ENCODE measurements around the gene RAP1GAP2.
A peak's percentile ranks its signal among the peaks of the same experiment; 100 is the strongest.
"Not testable (repeated sequence)": the region's sequence is repeated elsewhere in the genome, so short reads cannot be mapped to it uniquely, and the experiment has no call there.

Gene RAP1GAP2

GRCh38 chr17:2996810-2997670 lies 200.8 kb downstream of the RAP1GAP2 start:
- DNase-seq (ENCODE audit: low spot score) = no peak

DNA sequence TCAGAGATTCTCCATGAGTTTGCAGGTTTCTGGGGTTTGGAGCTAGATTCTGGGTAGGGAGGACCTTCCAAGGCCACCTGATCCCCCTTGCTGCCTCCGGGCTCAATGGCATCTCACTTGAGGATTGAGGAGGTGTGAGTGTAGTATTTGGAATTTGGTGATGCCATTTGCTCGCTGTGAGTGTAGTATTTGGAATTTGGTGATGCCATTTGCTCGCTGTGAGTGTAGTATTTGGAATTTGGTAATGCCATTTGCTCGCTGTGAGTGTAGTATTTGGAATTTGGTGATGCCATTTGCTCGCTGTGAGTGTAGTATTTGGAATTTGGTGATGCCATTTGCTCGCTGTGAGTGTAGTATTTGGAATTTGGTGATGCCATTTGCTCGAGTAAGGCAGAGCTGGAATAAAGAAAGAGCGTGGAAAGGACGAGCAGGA lies 202.2 kb downstream of the RAP1GAP2 start:
- DNase-seq (ENCODE audit: low spot score) = not testable (repeated sequence)

DNA sequence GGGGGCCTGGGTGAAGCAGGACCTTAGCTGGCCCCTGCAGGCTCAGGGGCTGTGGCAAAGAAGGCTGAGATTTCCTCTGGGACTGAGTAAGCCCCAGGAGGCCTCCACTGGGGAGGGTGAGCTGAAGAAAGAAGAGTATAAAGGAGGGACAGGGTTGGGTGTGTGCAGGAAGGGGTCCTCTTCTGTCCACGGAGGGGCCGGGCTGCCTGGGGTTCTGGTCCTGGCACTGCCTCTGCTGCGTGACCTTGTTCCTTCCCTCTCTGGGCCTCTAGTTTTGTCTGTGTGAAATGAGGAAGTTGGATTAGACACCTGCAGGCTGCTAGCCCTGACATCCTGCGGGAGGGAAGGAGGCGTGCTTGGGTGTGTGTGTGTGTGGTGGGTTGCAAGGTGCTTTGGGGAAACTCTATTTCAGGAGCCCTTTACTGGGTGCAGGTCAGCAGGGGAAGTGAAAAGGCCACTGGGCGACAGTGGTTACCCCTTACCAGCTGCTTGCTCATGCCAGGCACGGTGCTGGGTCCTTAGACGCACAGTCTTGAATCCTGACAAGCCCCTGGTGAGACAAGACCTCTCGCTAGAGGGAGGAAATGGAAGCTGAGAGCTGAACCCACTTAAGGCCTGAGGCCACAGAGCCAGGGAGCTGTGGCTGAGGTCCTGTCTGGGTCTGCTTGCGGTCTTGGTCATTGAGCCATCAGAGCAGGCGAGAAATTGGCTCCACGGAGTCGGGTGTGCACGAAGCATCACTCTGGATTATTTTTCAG lies 206.5 kb downstream of the RAP1GAP2 start:
- DNase-seq (ENCODE audit: low spot score) = no peak

GRCh38 chr17:3003296-3004149 lies 207.3 kb downstream of the RAP1GAP2 start:
- no peak for DNase-seq (ENCODE audit: low spot score)

- peak; percentile 92 for DNase-seq (ENCODE audit: low spot score)
These were observed 208.0 kb downstream of the RAP1GAP2 start for GRCh38 chr17:3004150-3004801.

DNA sequence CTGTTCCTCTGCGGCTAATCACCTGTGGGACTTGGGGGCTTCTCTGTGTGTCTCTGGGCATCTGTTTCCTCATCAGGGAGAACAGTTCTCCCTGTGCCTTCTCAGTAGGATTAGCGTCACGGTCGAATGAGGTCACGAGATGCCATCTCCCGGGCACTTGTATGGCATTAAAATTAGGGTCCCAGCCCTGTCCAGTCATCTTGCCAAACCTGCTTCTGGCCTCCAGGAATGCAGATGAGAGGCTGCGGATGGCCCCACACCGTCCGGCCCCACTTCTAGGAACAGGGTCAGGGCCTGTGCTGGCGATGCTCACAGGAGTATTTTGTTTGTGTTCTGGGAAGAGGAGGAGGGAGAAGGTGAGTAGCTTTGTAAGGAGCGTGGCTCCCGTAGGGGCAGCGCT lies 208.7 kb downstream of the RAP1GAP2 start:
- DNase-seq (ENCODE audit: low spot score) = no peak

GRCh38 chr17:3005696-3006095 lies 209.5 kb downstream of the RAP1GAP2 start:
- DNase-seq (ENCODE audit: low spot score) = no peak

DNA sequence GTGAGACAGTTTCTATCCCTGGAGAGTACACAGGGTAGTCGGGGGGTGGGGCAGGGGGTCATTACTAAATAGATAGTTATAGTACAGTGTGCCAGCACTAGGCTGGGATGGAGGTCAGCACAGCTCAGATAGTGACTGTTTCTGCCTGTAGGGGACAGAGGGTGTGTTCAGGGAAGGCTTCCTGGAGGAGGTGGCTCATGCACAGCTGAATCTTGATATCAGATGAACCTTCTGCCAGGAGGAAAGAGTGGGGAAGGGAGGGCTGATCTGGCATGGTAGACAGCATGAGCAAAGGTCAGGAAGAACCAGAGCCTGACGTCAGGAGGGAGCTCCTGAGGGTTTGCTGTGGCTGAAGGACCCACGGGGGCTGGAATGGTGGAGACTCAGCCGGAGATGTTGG lies 210.6 kb downstream of the RAP1GAP2 start:
- DNase-seq (ENCODE audit: low spot score) = no peak

DNA sequence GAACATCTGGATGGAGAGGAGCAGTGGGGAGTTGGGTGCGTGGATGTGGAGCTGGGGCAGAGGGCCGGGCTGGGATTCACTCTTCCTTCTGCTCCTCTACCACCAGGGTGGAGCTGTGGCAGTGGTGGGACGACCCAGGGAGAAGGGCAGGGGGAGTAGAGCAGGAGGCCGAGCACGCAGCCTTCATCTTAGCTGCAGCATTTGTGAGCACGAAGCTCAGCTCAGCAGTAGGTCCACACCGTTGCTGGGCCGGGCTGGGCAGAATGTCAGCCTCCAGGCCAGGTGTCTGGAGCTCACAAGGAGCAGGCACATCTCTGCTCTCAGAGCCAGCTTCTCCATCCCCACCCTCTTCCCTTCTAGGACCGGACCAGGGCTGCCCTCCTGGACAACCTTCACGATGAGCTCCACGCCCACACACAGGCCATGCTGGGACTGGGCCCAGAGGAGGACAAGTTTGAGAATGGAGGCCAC lies 211.4 kb downstream of the RAP1GAP2 start:
- DNase-seq (ENCODE audit: low spot score) = no peak

GRCh38 chr17:3008336-3009288 lies 212.4 kb downstream of the RAP1GAP2 start:
- DNase-seq (ENCODE audit: low spot score) = no peak

GRCh38 chr17:3009411-3009920 lies 213.2 kb downstream of the RAP1GAP2 start:
- no peak for DNase-seq (ENCODE audit: low spot score)

- DNase-seq (ENCODE audit: low spot score) = no peak
These were observed 215.7 kb downstream of the RAP1GAP2 start for GRCh38 chr17:3011891-3012290.

DNA sequence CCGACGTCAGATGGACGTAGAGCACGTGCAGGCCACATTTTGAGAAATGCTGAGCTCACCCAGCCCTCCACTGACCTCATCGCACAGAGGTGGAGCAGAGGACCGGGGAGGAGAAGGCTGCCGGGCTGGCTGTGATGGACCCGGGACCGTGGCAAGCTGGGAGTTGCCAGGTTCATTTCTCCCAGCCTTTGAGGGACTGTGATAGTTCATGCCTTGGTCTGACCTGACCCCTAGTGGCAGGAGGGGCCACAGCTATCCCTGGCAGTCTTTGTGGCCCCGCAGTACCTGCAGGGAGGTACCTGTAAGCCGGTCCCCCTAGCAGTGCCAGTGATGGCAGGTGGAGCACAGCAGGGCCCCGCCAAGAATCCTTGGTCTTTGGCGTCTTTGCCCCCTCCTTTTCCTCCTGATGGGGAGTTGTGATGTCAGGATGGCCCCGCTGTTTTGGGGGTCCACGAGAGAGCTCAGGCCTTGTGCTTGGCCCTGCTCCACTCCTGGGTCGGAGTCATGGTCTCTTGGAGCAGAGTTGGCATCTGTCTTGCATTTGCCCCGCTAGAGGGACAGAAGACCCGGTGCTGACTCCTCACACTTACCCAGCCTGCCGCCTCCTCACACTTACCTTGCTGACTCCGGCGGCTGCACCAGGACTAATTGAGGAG lies 216.8 kb downstream of the RAP1GAP2 start:
- peak; percentile 21 for DNase-seq (ENCODE audit: low spot score)

GRCh38 chr17:3015890-3016289 lies 219.7 kb downstream of the RAP1GAP2 start:
- no peak for DNase-seq (ENCODE audit: low spot score)

GRCh38 chr17:3017936-3018335 lies 221.7 kb downstream of the RAP1GAP2 start:
- no peak for DNase-seq (ENCODE audit: low spot score)

DNA sequence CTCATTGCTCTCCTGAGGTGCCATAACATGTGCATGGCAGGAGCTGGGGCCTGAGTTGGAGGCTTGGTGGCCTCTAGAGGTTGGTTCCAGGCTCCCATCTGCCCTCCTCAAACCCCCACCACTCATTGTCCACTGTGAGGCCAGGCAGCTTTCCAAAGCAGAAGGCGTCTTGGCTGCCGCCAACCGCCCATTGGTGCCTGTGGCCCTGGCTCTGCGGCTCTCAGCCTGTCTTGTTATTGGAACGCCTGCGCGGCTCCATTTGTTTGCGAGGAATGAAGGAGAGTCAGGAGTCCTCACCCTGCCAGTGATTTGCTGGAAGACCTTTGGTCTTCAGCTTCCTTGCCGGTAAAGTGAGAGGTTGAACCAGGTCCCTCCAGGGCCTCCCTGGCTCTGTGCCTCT lies 223.5 kb downstream of the RAP1GAP2 start:
- DNase-seq (ENCODE audit: low spot score) = no peak

DNA sequence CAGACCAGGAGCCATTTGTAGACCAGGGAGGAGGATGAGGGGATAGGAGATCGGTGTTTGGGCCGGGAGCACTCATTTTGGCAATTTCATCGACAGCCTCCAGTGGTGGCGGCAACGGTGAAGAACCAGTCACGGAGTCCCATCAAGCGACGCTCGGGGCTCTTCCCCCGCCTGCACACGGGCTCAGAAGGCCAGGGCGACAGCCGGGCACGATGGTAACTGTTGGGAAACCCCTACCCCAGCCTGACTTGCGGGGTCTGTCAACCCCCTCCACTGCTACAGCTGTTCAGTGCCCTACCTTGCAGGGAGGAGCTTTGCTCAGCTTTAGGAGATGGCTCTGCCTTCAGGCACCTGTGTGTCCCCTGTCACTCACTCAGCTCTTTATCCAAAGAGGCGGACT lies 224.1 kb downstream of the RAP1GAP2 start:
- DNase-seq (ENCODE audit: low spot score) = no peak

GRCh38 chr17:3022197-3022596 lies 226.0 kb downstream of the RAP1GAP2 start:
- DNase-seq (ENCODE audit: low spot score) = no peak

GRCh38 chr17:3024346-3024745 lies 228.1 kb downstream of the RAP1GAP2 start:
- DNase-seq (ENCODE audit: low spot score) = no peak

All from LoVo (cell line).